Mesendoderm (in vitro differentiated cells): Measurements from ENCODE around the gene CRYBG1.

Source experiments
- DNase-seq: peaks from one replicate; pipeline ENCODE4 v3.0.0; 2013
- H2AK5ac ChIP-seq: 2 replicates; pipeline ENCODE4 v1.6.1; 2013; ENCODE audit warnings: low read length, inconsistent platforms
- H2BK120ac ChIP-seq: 2 replicates; pipeline ENCODE4 v1.6.1; 2013; ENCODE audit warnings: low read depth, mild to moderate bottlenecking, low read length, moderate library complexity, mixed read lengths
- H2BK15ac ChIP-seq: replicated peaks from 2 replicates; pipeline ENCODE4 v1.6.1; 2013; ENCODE audit warnings: low read depth, mild to moderate bottlenecking, moderate library complexity
- H2BK5ac ChIP-seq: 2 replicates; pipeline ENCODE4 v1.6.1; 2013; ENCODE audit warnings: low read length, inconsistent platforms
- H3K18ac ChIP-seq: 2 replicates; pipeline ENCODE4 v1.6.1; 2013; ENCODE audit warnings: mild to moderate bottlenecking, low read length, mixed read lengths
- H3K23ac ChIP-seq: one replicate; pipeline ENCODE4 v1.6.1; 2013; ENCODE audit warnings: low read length
- H3K27ac ChIP-seq: 2 replicates; pipeline ENCODE4 v1.5.1; 2013; ENCODE audit warnings: low read depth, mild to moderate bottlenecking, inconsistent platforms, low read length, moderate library complexity
- H3K27me3 ChIP-seq: 2 replicates; pipeline ENCODE4 v1.6.1; 2013; ENCODE audit warnings: low read length, control low read depth, mild to moderate bottlenecking, inconsistent platforms; ENCODE audit not compliant: insufficient read depth, poor library complexity
- H3K36me3 ChIP-seq: 2 replicates; pipeline ENCODE4 v1.6.1; 2013; ENCODE audit warnings: low read length, inconsistent platforms; ENCODE audit not compliant: control insufficient read depth, insufficient read depth
- H3K4ac ChIP-seq: one replicate; pipeline ENCODE4 v1.6.1; 2013; ENCODE audit warnings: low read depth, mild to moderate bottlenecking, low read length, moderate library complexity
- H3K4me1 ChIP-seq: 2 replicates; pipeline ENCODE4 v1.6.1; 2013; ENCODE audit warnings: low read depth, low read length, inconsistent platforms; ENCODE audit not compliant: control insufficient read depth
- H3K4me2 ChIP-seq: 2 replicates; pipeline ENCODE4 v1.6.1; 2013; ENCODE audit warnings: low read length
- H3K4me3 ChIP-seq: 2 replicates; pipeline ENCODE4 v1.5.1; 2013; ENCODE audit warnings: mild to moderate bottlenecking, low read length
- H3K56ac ChIP-seq: one replicate; pipeline ENCODE4 v1.6.1; 2013; ENCODE audit warnings: low read length
- H3K79me1 ChIP-seq: 2 replicates; pipeline ENCODE4 v1.6.1; 2013; ENCODE audit warnings: low read length, inconsistent platforms
- H3K79me2 ChIP-seq: 2 replicates; pipeline ENCODE4 v1.6.1; 2013; ENCODE audit warnings: mild to moderate bottlenecking, low read length; ENCODE audit not compliant: control insufficient read depth, insufficient read depth
- H3K9ac ChIP-seq: 2 replicates; pipeline ENCODE4 v1.6.1; 2013; ENCODE audit warnings: low read length, inconsistent platforms
- H4K5ac ChIP-seq: one replicate; pipeline ENCODE4 v1.6.1; 2013; ENCODE audit warnings: low read length
- H4K8ac ChIP-seq: one replicate; pipeline ENCODE4 v1.6.1; 2013; ENCODE audit warnings: low read depth, mild to moderate bottlenecking, control low read depth, low read length, moderate library complexity
- WGBS: extraction: QIAGEN DNeasy Blood & Tissue Kit; methylation state at CpG from one replicate; pipeline ENCODE4 v1.1.7; 2013; ENCODE audit warnings: low lambda C conversion rate, missing lambda C conversion rate; ENCODE audit not compliant: insufficient coverage; ENCODE audit errors: extremely low coverage; 5-methylcytosine and 5-hydroxymethylcytosine counted together

The CRYBG1 gene

DNA sequence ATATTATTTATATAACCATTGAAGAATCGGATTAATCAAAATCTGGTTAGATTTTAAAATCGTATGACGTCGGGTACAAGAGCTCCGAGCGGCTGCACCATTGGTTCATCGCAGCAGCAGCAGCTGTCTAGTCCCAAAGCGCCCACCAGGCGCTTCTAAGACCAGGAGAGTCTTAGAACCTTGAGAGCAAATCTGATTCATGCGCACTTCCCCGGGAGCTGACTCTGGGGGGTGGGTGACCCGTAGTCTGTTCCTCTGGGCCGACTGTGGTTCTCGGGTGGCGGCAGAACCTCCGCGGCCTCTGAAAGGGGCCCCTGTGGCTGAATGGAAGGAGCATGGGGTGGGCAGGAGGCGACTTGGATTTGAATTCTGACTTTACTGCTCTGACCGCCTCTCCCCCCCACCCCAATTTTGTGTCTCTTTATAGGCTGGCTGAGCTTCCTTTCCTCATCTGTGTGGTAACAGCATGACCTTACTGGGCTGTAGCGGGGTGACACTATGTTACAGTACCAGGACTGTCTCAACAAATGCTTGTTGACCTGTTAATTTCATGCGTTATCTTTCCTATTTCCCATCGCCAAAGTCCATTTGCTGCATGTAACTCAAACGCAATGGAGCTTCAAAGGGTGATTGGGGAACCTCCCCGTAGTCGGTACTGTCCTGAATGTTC is 149.0 kb downstream of the CRYBG1 start:
- no peaks in the 10 kb centered on the region for H3K79me1 ChIP-seq
- no peak overlapping the region for H4K8ac ChIP-seq
- WGBS, result no CpG with 5 or more reads among the region's 25 CpGs
- DNase-seq, result peak; percentile 75
- H3K9ac ChIP-seq, result peak overlapping the region; percentile 51
- H4K5ac ChIP-seq, result no peak overlapping the region
- no peaks in the 10 kb centered on the region for H3K4me1 ChIP-seq
- H2BK15ac ChIP-seq, result no peak overlapping the region
- H3K18ac ChIP-seq, result no peak overlapping the region
- H2BK5ac ChIP-seq, result no peak overlapping the region
- peaks cover 28% of the 10 kb centered on the region for H3K27me3 ChIP-seq
- no peak overlapping the region for H2BK120ac ChIP-seq
- H3K4me3 ChIP-seq, result peak overlapping the region; percentile 41
- H3K79me2 ChIP-seq, result no peaks in the 10 kb centered on the region
- peak overlapping the region; percentile 53 for H3K4me2 ChIP-seq
- H3K36me3 ChIP-seq, result no peaks in the 10 kb centered on the region
- no peak overlapping the region for H2AK5ac ChIP-seq
- no peak overlapping the region for H3K27ac ChIP-seq
- H3K56ac ChIP-seq, result peak overlapping the region; percentile 81
- H3K4ac ChIP-seq, result no peak overlapping the region
- H3K23ac ChIP-seq, result peak overlapping the region; percentile 32

DNA sequence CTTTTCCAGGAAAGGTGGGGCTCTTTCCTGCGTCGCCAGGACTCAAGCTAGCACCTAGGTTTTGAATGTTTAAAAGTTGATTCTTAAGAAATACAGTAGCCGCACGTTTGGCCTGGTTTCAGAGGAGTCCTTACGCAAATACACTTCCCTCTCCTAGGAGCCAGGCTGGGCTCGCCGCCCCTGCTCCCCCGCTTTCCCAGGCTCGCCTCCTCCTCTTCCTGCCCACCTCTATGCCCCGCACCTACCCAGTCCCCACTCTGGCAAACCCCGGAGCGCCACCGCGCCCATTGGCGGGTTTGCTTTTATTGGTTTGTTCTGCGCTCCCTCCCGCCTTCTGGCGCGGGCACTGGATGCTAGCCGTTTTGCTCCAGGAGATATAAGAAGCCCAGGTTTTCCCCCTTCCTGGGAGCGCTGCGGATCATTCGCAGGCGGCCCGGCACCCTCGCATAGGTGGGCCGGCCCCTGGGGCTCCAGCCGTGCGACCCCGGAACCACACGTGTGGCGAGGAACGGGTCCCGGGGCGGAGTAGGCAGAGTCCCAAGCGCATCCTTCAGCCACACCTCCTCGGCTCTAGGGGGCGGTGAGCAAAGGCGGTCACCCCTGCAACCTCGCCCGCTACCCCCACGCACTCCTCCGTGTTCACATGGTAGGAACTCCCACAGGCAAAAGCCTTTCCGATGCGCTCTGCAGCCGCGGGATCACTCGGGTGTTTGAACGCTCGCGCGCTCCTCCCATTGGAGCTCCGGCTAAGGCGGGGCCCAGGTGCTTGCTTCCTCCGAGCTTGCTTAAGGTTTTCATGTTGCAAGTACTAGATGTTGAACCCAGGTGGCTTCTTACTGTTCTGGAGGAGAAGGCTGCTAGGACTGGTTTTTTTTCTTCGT is 149.8 kb downstream of the CRYBG1 start:
- peak; percentile 53 for DNase-seq

DNA sequence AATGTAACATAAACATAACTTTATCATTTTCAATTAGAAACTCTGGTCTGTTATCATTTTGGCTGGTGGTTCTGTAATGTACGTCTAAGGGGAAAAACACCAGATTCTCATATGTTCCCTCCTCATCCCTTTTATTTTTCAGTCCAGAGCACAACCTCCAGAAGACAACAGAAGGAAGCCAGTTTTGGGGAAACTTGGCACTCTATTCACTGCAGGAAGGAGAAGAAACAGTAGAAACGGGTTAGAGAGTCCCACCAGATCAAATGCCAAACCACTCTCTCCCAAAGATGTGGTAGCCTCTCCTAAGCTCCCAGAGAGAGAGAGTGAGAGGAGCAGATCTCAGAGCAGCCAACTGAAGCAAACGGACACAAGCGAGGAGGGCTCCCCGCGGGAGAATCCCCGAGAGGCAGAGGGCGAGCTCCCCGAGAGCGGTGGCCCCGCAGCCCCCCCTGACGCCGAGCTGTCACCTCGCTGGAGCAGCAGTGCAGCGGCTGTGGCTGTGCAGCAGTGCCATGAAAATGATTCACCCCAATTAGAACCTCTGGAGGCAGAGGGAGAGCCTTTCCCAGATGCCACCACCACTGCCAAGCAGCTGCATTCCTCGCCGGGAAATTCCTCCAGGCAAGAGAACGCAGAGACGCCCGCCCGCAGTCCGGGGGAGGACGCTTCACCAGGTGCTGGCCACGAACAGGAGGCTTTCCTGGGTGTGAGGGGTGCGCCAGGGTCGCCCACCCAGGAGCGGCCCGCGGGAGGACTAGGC is 151.0 kb downstream of the CRYBG1 start:
- H3K27me3 ChIP-seq, result peaks cover 28% of the 10 kb centered on the region
- H2BK5ac ChIP-seq, result no peak overlapping the region
- no peak overlapping the region for H3K4ac ChIP-seq
- H2AK5ac ChIP-seq, result no peak overlapping the region
- H3K79me2 ChIP-seq, result no peaks in the 10 kb centered on the region
- H3K18ac ChIP-seq, result no peak overlapping the region
- H3K27ac ChIP-seq, result no peak overlapping the region
- H3K4me3 ChIP-seq, result no peak overlapping the region
- H3K23ac ChIP-seq, result no peak overlapping the region
- peak; percentile 50 for DNase-seq
- no peak overlapping the region for H3K56ac ChIP-seq
- H4K5ac ChIP-seq, result no peak overlapping the region
- H2BK120ac ChIP-seq, result no peak overlapping the region
- H3K4me1 ChIP-seq, result no peaks in the 10 kb centered on the region
- no peak overlapping the region for H2BK15ac ChIP-seq
- H3K9ac ChIP-seq, result no peak overlapping the region
- no peaks in the 10 kb centered on the region for H3K79me1 ChIP-seq
- H3K36me3 ChIP-seq, result no peaks in the 10 kb centered on the region
- WGBS, result no CpG with 5 or more reads among the region's 29 CpGs
- H3K4me2 ChIP-seq, result peak overlapping the region; percentile 56
- H4K8ac ChIP-seq, result no peak overlapping the region

More for the DNA sequence above, 149.8 kb downstream of the CRYBG1 start:
- Histone ChIP-seq H4K8ac (no peak overlapping the region), H3K27me3 (peaks cover 28% of the 10 kb centered on the region), H2BK15ac (no peak overlapping the region), H3K4me2 (peak overlapping the region; percentile 53), H2AK5ac (no peak overlapping the region), H3K36me3 (no peaks in the 10 kb centered on the region), H3K4me1 (no peaks in the 10 kb centered on the region), H3K4ac (no peak overlapping the region), H4K5ac (no peak overlapping the region), H3K56ac (peak overlapping the region; percentile 81), H3K79me2 (no peaks in the 10 kb centered on the region), H3K4me3 (peak overlapping the region; percentile 41), H3K23ac (peak overlapping the region; percentile 32), H2BK5ac (no peak overlapping the region), H3K27ac (no peak overlapping the region), H3K79me1 (no peaks in the 10 kb centered on the region), H3K18ac (no peak overlapping the region), H2BK120ac (no peak overlapping the region), H3K9ac (peak overlapping the region; percentile 51)
- WGBS, result no CpG with 5 or more reads among the region's 56 CpGs

DNA sequence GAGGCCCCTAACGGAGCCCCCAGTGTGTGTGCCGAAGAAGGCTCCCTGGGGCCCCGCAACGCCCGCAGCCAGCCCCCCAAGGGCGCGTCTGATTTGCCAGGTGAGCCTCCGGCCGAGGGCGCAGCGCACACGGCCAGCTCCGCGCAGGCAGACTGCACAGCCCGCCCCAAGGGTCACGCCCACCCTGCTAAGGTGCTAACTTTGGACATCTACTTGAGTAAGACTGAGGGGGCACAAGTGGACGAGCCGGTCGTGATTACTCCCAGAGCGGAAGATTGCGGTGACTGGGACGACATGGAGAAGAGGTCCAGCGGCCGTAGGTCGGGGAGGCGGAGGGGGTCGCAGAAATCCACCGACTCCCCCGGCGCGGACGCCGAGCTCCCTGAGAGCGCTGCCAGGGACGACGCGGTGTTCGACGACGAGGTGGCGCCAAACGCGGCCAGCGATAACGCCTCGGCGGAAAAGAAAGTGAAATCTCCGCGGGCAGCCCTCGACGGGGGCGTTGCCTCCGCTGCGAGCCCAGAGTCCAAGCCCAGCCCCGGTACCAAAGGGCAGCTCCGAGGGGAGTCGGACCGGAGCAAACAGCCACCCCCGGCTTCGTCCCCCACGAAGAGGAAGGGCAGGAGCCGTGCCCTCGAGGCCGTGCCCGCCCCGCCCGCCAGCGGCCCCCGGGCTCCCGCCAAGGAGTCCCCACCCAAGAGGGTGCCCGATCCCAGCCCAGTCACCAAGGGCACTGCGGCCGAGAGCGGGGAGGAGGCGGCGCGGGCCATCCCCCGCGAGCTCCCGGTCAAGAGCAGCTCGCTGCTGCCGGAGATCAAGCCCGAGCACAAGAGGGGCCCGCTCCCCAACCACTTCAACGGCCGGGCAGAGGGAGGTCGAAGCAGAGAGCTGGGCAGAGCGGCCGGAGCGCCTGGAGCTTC is 151.8 kb downstream of the CRYBG1 start:
- Histone ChIP-seq H3K36me3 (no peaks in the 10 kb centered on the region), H3K9ac (peak overlapping the region; percentile 32), H3K56ac (peak overlapping the region; percentile 64), H2BK15ac (no peak overlapping the region), H4K8ac (no peak overlapping the region), H3K4me1 (no peaks in the 10 kb centered on the region), H3K23ac (no peak overlapping the region), H3K18ac (no peak overlapping the region), H3K27me3 (peaks cover 28% of the 10 kb centered on the region), H4K5ac (no peak overlapping the region), H3K4me3 (no peak overlapping the region), H3K79me1 (no peaks in the 10 kb centered on the region), H2AK5ac (no peak overlapping the region), H3K4ac (no peak overlapping the region), H2BK5ac (no peak overlapping the region), H3K79me2 (no peaks in the 10 kb centered on the region), H3K27ac (no peak overlapping the region), H2BK120ac (no peak overlapping the region), H3K4me2 (peak overlapping the region; percentile 56)
- WGBS, result no CpG with 5 or more reads among the region's 90 CpGs
- DNase-seq, result peak; percentile 41

DNA sequence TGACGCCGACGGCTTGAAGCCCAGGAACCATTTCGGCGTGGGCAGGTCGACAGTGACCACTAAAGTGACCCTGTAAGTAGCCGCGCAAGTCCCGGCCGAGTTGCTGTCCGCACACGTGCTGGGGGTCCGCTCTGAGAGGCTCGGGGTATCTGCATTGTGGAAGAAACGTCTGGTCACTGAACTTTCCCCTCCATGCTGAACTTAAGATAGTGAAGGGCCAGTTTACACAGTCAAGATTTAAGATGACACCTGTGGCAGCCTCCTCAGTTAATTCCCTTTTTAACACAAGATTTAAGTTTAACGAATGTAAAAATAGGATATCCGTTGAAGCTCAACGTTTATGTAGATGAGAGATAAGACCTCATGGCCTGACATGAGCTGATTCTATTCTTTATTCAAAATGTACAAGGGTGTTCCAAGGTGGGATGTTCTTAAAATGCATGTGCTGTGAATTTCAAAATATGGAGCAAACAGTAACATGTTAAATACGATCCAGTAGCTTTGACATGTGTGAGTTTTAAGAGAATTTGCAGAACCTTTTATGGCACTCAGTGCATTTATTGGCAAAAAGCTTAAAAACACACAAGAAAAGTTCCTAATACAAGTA is 152.6 kb downstream of the CRYBG1 start:
- DNase-seq, result no peak
- no peak overlapping the region for H3K27ac ChIP-seq
- no peak overlapping the region for H4K5ac ChIP-seq
- H2BK120ac ChIP-seq, result no peak overlapping the region
- H3K79me2 ChIP-seq, result no peaks in the 10 kb centered on the region
- peak overlapping the region; percentile 56 for H3K4me2 ChIP-seq
- peaks cover 28% of the 10 kb centered on the region for H3K27me3 ChIP-seq
- H3K79me1 ChIP-seq, result no peaks in the 10 kb centered on the region
- H2AK5ac ChIP-seq, result no peak overlapping the region
- H3K4ac ChIP-seq, result no peak overlapping the region
- H3K23ac ChIP-seq, result no peak overlapping the region
- H2BK15ac ChIP-seq, result no peak overlapping the region
- H3K56ac ChIP-seq, result peak overlapping the region; percentile 64
- no peak overlapping the region for H4K8ac ChIP-seq
- H3K4me1 ChIP-seq, result no peaks in the 10 kb centered on the region
- no CpG with 5 or more reads among the region's 19 CpGs for WGBS
- H3K18ac ChIP-seq, result no peak overlapping the region
- no peak overlapping the region for H2BK5ac ChIP-seq
- H3K36me3 ChIP-seq, result no peaks in the 10 kb centered on the region
- H3K9ac ChIP-seq, result peak overlapping the region; percentile 32
- H3K4me3 ChIP-seq, result no peak overlapping the region
